HEK293T (cell line): ENCODE measurements around the gene TBCK.

Experiments
- BHLHE40 ChIP-seq: fragments of 450-650 bp; IDR thresholded peaks from 2 replicates; pipeline ENCODE4 v1.6.1; 2016; ENCODE audit warnings: mild to moderate bottlenecking, moderate library complexity, borderline replicate concordance
- ELF4 ChIP-seq: fragments of 450-650 bp; IDR thresholded peaks from 2 replicates; pipeline ENCODE4 v1.6.1; 2017; ENCODE audit warnings: antibody characterized with exemption
- FOXA1 ChIP-seq: fragments of 450-650 bp; IDR thresholded peaks from 2 replicates; pipeline ENCODE4 v1.6.1; 2016; ENCODE audit warnings: mild to moderate bottlenecking
- HDGF ChIP-seq: fragments of 450-650 bp; IDR thresholded peaks from 2 replicates; pipeline ENCODE4 v1.6.1; 2017; ENCODE audit warnings: antibody characterized with exemption, borderline replicate concordance
- NFRKB ChIP-seq: fragments of 450-650 bp; IDR thresholded peaks from 2 replicates; pipeline ENCODE4 v1.6.1; 2016; ENCODE audit warnings: mild to moderate bottlenecking, moderate library complexity

- no peak for TF ChIP-seq BHLHE40
- TF ChIP-seq HDGF = no peak
- TF ChIP-seq NFRKB = no peak
- TF ChIP-seq ELF4 = no peak
- TF ChIP-seq FOXA1 = no peak
Observed at GRCh38 chr4:106337916-106338315, 21.9 kb upstream of the TBCK start.
